SHP77 (cell line): ENCODE measurements around the gene UBE2D1.
A peak's percentile ranks its signal among the peaks of the same experiment; 100 is the strongest.
"Not testable (repeated sequence)": the region's sequence is repeated elsewhere in the genome, so short reads cannot be mapped to it uniquely, and the experiment has no call there.

Experiments used
- DNase-seq, 2 experiments: peaks; one replicate each; lab custom pipeline; 2025; lab: John Stamatoyannopoulos, UW

UBE2D1 gene

DNA sequence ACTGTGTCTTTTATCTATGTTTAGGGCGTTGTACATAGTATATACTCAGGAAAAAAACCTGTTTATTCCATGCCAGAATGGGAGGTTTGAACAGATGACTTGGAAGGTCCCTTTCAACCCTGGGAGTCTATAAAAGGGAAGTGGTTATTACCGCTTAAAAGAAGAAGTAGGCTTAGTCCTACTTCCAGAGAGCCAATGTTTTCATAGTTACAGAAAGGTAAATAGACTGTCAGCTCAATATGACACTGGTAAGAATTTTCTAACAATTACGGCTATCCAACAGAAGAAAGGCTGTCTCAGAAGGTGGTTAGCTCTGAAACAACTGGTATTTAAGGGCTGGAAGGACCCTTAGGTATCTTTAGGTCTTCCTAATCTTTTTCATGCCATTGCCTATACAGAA, 49.3 kb downstream of the UBE2D1 start:
- no peak for DNase-seq

DNA sequence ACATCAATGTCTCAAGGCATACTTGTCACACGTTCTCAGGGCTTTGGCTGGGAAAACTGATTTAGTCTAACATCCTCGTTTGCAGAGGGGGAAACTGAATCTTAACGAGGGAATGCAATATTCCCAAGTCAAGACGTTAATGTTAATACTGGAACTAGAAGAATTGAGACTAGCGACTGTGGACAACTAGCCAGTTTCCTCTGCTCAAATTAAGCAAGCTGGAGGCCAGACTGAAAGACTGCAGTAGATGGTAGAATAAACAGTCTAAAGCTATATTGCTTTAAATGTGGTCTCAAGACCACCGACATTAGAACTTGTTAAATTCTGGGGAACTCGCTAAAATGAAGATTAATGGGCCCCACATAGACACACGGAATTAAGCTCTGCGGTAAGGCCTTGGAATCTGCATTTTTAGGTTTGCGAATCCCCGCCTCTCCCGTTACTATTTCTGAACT, 49.8 kb downstream of the UBE2D1 start:
- DNase-seq, result no peak

DNA sequence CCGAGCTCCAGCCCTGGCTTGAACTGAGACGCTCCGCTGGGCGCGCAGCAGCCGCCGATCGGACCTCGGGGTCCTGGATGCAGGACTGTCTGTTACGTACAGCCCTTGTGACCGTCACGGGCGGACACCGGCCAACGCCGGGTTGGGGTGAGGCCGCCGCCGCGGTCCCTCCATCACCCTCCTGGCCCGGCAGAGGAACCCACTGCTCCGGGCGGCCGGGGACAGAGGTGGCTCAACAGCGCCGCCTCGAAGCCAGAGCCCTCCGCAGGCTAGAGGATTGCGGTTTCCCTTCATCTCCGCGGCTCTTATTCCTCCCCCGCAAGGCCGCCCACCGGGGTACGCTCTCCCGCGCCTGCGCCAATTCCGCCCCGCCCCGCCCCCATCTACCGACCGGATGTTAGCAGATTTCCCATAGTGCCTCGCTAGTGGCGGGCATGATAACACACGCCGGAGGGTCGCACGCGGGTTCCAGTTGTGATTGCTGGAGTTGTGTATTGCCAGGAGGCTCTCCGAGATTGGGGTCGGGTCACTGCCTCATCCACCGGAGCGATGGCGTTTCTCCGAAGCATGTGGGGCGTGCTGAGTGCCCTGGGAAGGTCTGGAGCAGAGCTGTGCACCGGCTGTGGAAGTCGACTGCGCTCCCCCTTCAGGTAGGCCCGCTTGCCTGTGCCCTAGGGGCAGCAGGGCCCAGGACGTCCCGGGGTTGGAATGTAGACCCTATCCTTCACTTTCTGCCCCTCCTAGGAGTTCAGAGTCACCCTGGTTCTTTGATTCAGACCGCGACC, 50.4 kb downstream of the UBE2D1 start, which contains the start of gene TFAM:
TFAM (plus strand) TSS at position 412 of the 785 bp plus-strand sequence; CDS start at position 550, 138 bp downstream.
- peak; percentile 38 to 65 for DNase-seq

DNA sequence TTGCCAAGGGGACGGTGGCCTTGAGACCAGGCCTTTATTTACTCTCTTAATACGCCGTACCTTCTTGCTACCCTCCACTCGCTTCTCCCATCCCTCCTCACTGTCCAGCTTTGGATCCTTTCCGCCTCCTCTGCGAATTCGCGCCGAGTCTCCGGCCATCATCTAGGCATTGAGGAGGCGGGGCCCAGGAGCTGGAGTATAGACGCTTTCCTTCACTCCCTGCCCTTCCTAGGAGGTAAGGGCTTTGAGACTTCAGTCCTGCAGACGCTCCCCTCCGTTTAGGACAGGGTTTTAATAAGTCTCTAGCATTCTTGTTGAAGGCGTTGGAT, 50.9 kb downstream of the UBE2D1 start:
- no peak for DNase-seq

DNA sequence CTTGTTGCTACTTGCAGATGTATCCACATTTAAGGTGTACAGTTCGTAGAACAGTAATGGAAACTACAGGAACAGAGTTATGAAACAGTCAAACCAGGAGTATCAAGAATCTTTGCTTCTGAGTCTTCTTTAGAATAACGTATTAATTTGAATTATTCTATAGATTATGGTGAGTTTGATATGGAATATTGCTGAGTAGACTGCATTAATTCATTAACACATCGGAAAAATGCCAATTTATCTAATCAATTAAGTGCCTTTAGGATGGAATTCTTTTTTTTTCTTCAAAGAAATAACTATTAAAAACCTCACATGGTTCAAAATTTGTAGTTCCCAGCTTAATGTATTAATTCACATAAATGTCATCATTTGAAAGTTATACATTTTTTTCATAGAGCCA, 54.2 kb downstream of the UBE2D1 start:
- DNase-seq, result no peak

DNA sequence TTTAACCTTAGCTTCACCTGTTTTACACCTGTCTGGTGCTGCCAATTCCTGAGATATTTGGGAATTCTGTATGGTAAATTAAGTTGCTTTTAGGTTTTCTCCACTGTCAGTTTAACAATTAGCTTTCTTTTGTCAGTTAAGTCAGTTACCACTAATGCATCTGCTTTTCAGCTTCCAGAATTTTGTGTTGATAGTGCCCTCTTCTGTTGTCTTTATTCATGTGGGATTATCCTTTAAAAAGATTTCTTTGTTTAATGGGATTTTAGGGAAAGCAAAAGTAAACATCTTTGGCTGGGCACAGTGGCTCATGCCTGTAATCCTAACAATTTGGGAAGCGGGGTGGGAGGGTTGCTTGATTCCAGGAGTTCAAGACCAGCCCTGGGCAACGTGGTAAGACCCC, 58.5 kb downstream of the UBE2D1 start:
- no peak for DNase-seq

DNA sequence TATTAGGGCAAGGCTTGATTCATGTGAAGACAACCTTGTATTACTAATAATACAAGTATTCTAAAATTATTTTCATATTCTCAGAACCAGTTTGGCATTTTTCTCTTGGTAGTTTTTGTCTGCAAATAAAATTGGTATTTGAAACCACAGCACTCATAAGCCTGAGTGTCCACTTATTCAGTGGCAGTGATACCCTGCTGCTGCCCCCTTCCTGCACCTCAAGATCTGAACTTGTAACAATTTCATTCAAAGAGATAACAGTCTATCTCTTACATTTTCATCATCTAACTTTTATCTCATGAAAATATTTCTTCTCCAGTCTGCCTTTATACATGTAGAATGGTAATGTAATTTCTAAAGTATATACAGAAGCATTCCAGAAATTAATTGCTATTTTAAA, 59.7 kb downstream of the UBE2D1 start:
- no peak for DNase-seq

DNA sequence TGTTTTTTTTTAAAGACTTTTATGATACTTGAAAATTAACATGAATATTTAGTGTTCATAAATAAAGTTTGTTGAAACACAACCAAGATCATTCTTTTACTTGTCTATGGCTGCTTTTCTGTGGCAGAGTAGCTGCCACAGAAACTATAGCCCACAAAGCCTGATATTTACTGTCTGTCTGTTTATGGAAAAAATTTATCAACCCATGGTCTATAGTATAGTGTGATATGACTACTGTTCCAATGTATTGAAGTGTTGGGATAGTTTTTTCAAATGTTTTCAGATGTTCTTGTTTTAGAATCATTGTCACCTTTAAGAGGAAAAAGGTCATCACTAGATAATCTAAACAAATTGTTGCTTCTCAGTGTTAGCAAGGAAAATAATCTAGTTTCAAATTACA, 61.3 kb downstream of the UBE2D1 start:
- DNase-seq, result no peak

DNA sequence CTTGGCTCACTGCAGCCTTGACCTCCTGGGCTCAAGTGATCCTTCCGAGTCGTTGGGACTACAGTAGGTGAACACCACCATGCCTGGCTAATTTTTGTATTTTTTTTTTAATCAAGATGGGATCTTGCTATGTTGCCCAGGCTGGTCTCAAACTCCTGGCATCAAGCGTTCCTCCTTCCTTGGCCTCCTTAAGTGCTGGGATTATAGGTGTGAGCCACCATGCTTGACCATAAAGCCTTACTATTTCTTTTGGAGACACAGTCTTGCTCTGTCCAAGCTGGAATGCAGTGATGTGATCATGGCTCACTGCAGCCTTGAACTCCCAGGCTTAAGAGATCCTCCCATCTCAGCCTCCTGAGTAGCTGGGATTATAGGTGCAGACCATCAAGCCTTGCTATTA, 63.0 kb downstream of the UBE2D1 start:
- no peak for DNase-seq

DNA sequence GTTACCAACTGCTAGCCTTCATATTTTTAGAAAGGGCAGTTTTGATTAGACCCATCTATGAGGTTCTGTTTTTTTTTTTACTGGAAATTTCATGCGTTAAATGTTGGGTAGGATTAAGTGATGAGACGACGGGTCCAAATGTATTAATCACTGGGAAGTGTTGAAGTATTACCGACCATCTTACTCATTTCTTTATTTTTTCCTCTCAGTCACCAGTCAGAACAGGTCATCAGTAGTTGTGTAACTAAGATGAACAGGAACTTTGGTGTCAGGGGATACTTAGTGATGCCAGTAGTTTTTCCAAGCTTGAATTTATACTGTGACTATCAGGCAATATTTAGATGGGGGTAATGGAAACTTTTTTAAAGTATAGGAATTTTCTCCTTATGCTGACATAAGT, 64.6 kb downstream of the UBE2D1 start:
- DNase-seq, result no peak

DNA sequence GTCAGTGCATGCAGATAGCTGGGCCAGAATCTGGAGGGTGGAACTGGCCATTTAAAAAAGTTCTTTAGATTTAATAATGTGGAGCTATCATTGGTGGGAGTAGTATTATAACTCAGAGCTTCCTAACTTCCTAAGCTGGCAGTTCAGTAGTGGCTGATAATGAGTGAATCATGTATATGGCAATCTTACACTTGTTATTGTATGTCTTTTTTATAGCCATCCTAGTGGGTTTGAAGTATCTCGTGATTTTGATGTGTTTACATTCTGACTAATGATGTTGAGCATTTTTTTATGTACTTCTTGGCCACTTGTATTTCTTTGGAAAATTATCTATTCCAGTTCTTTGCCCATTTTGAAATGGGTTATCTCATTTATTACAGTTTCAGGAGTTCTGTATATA, 65.8 kb downstream of the UBE2D1 start:
- DNase-seq, result no peak

DNA sequence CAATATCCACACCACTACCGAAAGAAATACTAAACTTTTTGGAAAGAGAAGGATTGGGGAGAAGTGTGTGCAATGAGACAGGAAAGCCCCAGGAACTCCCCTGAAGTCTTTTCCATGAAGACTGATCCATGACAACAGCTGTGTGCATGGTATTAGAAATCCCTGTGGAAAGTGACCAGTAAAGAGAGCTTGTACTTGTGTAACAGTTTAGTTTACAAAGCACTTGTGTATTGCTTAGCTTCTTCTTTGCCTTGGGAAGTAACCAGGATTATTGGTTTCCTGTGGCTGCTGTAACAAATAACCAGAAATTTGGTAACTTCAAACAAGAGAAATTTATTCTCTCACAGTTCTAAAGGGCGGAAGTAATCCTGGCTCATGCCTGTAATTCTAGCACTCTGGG, 69.2 kb downstream of the UBE2D1 start:
- no peak for DNase-seq

DNA sequence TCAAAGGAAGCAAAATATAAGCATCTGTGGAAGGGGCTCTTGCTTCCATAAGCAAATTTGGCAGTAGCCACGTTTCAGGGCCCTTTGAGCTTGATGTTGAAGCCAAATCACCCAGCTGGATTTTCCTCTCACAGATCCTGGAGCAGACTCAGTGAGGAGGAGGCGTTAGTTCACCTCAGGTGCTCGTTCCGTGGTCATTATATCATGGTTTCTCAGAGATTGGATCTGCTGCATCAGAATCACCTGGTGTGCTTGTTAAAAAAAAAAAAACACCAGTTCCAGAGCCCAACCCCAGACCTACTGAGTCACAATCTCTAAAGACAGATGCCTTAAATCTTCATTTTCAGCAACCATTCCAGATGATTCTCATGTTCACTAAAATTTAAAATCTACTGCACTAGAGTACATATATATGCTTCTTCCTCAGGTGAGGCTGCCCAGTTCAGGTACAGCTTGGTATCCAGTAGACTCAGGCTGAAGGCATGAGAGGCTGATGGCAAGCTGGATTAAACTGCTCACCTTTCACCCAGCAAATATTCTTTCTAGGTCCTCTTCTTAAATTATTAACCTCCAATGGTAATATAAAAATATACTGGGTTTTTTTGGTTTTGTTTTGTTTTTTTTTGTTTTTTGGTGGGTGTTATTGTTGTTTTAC, 75.3 kb downstream of the UBE2D1 start:
- DNase-seq, result no peak

DNA sequence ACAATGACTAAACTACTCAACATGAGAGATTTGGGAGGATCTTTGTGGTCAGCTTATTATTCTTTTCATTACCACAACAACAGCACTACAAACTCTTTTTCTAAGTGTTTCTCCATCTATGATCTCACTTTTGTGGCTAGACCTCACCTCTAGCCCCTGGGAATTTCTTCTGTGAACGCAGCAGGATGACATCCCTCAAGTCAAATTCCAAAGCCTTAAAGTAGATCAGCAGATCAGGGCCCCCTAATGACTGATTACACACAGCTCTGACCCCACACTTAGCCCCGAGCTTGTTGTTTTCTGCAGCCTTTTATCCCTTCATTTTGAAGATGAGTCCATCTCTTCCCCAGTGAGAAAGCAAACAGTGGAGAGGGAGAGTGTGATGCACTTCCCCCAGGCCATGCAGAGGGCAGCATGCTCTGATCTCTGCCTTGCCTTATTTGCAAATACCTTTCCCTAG, 77.7 kb downstream of the UBE2D1 start:
- no peak for DNase-seq

DNA sequence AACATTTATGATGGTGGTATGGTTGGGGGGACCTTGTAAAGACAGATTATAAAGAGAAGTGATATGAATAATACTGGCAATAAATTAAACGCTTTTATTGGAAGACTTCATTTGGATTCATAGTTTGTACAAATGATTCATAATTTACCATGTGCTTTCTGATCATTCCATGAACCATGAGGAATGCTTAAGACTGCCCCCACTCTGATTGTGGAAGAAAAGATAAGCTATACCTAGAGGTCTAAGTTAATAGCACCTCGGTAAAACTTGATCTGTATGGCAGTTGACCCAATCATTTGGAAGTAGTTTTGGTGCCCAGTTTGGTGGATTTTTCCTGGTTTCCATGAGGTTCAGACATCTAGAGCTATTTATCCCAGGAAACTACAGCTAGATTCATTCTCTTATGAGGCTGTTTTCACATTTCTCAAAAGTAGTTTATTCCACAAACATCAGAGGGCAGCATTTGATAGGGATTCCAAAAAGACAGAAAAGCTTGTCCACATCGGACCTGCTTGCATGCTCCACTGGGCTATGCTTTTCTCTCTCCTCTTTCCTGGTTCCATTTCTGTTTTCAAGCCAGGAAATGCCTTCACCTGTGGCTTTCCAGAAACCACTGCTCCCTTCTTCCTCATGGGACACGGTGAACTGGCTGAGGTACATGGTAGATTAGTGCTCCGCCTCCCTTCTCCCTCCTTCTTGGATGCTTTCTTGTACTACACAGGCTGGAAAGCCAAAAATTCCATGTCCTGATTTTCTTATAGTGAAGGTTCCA, 79.7 kb downstream of the UBE2D1 start:
- no peak for DNase-seq

DNA sequence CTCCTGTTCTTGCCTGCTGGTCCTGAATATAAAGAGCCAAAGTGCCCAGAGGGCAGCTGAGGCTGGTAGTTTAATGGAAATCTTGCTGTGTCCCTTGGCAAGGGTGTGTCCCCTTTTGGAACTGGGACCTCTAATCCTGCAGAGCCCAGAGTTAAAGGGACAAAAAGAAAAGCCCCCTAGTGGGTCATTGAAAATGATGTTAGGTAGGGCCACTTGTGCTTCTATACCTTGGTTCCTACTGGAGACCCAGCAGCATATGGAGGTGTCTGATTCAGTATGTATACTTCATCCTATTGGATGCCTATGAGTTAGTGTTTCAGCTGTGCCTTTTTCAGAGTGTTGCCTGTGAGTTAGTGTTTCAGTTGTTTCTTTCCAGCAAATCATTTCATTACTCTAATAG, 81.0 kb downstream of the UBE2D1 start:
- DNase-seq, result no peak

DNA sequence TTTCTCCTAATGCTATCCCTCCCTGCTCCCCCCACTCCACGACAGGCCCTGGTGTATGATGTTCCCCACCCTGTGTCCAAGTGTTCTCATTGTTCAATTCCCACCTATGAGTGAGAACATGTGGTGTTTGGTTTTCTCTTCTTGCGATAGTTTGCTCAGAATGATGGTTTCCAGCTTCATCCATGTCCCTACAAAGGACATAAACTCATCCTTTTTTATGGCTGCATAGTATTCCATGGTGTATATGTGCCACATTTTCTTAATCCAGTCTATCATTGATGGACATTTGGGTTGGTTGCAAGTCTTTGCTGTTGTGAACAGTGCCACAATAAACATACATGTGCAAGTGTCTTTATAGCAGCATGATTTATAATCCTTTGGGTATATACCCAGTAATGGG, 83.1 kb downstream of the UBE2D1 start:
- DNase-seq, result not testable (repeated sequence)
